Breast epithelium (tissue), 4 donors: ENCODE data around the gene TANGO2. TPM values are rescaled to one million over a fixed set of nuclear protein-coding genes. Genes with fewer than 3 reads are reported as not detected.
A peak's percentile ranks its signal among the peaks of the same experiment; 100 is the strongest.

Source experiments
- DNase-seq, 2 donors: peaks; one replicate each; pipeline ENCODE4 v3.0.0-alpha.2; 2019; ENCODE audit warnings: low spot score in 2 of 2
- H3K27ac ChIP-seq, 2 donors: fragments of 200-600 bp; sonication (generic) in 1 of 2; one replicate each; pipeline ENCODE4 v1.5.1; 2016 to 2019; ENCODE audit warnings: mild to moderate bottlenecking in 1 of 2
- H3K27me3 ChIP-seq, 2 donors: fragments of 200-600 bp; sonication (generic) in 1 of 2; one replicate each; pipeline versions ENCODE4 v1.5.1 to v1.6.0; 2017 to 2019; ENCODE audit warnings: control low read depth in 1 of 2, mild to moderate bottlenecking in 1 of 2
- H3K36me3 ChIP-seq: fragments of 200-600 bp; one replicate; pipeline ENCODE4 v1.5.1; 2019
- H3K4me1 ChIP-seq, 2 donors: fragments of 200-600 bp; sonication (generic); one replicate each; pipeline ENCODE4 v1.5.1; 2016 to 2019; ENCODE audit warnings: control low read depth in 1 of 2
- H3K4me3 ChIP-seq, 3 donors: fragments of 200-600 bp; sonication (generic); 1 replicate in 2 of 3; 2 replicates in 1 of 3; pipeline ENCODE4 v1.5.1; 2016 to 2019; ENCODE audit warnings: mild to moderate bottlenecking in 3 of 3, moderate library complexity in 2 of 3
- H3K9me3 ChIP-seq, 2 donors: fragments of 200-600 bp; sonication (generic) in 1 of 2; one replicate each; pipeline ENCODE4 v1.5.1; 2016 to 2019; ENCODE audit warnings: control low read depth in 1 of 2
- POLR2A ChIP-seq: fragments of 450-650 bp; IDR thresholded peaks from one replicate; pipeline ENCODE4 v1.6.1; 2016; ENCODE audit warnings: antibody characterized with exemption, mild to moderate bottlenecking, moderate library complexity
- POLR2AphosphoS5 ChIP-seq, 3 donors: sonication (generic); formaldehyde crosslinking; IDR thresholded peaks; one replicate each; pipeline ENCODE4 v1.6.1; 2017; ENCODE audit warnings: antibody characterized with exemption in 3 of 3
- intact Hi-C: fragments of 100-400 bp; cut with DNase I; formaldehyde crosslinking; loops from one replicate; pipeline ENCODE4 v1.15.1; 2023; ENCODE audit warnings: low total_unique reads
- total RNA-seq, 3 donors: library from RNA; depleted of rRNA; stranded (reverse); fragments of >200 nt; gene quantifications; one replicate each; pipeline ENCODE4 v1.1.0, GENCODE V29; 2016
- TF ChIP-seq, protein P1 (sequence below), 3 donors: fragments of 450-650 bp; IDR thresholded peaks; one replicate each; pipeline ENCODE4 v1.5.1; 2016 to 2017; ENCODE audit warnings: antibody characterized with exemption in 3 of 3, mild to moderate bottlenecking in 3 of 3, moderate library complexity in 3 of 3

Gene TANGO2
- total RNA-seq, 3 donors from 2014 or later, result 25.9 to 55.4 (median 33.4) TPM

DNA sequence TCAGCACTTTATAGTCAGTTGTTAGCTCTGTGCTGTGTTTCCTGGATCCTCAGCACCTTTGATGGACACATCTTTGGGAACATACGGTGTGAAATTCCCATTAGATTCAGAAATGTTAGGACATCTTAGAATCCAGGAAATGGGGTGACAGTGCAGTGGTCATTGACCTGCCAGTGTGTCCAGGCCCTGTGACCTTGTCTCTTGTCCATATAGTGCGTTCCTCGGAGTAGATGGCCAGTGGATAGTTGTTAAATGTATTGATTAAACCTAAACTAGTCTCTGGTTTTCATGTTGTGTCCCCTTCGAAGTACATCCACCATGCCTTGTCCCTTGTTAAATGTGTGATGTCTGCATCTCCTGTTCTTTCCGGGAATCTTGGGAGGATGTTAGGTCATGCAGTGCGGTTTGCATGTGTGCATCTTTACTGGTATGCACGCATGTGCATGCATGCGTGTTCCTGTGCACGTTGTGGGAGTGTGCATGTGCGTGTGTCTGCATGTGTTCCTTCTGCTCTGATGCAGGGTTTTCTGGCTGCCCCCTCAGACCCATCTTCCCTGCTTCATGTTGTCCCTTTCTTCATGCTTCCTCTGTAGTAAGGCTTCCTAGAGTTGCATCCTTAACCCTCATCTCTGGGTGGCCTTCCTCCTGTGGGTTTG is 63.1 kb downstream of the TANGO2 start:
- no peak for TF ChIP-seq POLR2AphosphoS5 (IDR thresholded peaks at IDR 0.05)
- TF ChIP-seq, protein P1, sequence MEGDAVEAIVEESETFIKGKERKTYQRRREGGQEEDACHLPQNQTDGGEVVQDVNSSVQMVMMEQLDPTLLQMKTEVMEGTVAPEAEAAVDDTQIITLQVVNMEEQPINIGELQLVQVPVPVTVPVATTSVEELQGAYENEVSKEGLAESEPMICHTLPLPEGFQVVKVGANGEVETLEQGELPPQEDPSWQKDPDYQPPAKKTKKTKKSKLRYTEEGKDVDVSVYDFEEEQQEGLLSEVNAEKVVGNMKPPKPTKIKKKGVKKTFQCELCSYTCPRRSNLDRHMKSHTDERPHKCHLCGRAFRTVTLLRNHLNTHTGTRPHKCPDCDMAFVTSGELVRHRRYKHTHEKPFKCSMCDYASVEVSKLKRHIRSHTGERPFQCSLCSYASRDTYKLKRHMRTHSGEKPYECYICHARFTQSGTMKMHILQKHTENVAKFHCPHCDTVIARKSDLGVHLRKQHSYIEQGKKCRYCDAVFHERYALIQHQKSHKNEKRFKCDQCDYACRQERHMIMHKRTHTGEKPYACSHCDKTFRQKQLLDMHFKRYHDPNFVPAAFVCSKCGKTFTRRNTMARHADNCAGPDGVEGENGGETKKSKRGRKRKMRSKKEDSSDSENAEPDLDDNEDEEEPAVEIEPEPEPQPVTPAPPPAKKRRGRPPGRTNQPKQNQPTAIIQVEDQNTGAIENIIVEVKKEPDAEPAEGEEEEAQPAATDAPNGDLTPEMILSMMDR (IDR thresholded peaks at IDR 0.05), result no peak
- no peak for TF ChIP-seq POLR2A
- Histone ChIP-seq H3K36me3 (peaks cover 17% of the 10 kb centered on the region), H3K4me1 (peaks cover 4 to 9% of the 10 kb centered on the region in 2 donors), H3K27ac (no peak overlapping the region), H3K9me3 (no peaks in the 10 kb centered on the region), H3K27me3 (no peaks in the 10 kb centered on the region), H3K4me3 (no peak overlapping the region)
- intact Hi-C loops, result no loop called here
- DNase-seq, result no peak

DNA sequence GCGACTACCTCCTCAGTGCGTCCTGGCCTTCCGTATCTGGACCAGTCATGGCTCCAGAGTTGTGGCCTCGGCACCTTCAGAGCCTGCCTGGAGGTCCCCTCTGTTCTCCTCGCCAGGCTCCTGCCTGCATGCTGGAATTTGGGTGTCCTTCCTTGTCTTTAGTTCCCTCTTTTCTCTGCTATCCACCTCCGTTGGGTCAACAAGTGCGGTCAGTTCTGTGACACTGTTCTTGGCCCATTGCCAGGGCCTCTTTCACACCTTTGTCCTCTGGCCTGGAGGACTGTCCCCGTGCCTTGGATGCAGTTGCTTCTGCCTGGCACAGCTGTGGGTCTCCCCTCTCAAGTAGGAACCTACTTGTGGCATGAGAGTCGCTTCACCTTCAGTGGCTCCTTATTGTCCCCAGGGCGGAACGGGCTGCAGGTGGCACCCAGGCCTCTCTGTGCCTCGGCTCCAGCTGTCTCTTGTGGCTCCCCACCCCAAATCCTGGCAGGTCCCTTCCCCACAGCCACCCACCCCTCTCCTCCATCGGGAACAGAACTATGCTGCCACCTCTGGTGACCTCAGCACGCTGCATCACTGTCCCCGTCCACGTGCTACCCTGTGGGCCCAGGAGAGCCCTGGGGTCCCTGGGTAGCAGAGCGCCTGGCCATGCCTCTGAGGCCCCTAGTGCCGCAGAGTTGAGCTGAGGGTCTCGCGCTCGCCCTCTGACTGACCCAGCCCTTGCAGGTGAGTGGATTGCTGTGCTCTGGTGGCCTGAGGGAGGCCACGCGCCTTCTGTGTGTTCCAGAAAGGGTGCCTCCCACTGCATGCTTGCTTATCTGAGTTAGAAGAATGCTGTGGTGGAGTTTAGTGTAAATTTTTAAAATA is 63.9 kb downstream of the TANGO2 start:
- intact Hi-C loops, result no loop called here

DNA sequence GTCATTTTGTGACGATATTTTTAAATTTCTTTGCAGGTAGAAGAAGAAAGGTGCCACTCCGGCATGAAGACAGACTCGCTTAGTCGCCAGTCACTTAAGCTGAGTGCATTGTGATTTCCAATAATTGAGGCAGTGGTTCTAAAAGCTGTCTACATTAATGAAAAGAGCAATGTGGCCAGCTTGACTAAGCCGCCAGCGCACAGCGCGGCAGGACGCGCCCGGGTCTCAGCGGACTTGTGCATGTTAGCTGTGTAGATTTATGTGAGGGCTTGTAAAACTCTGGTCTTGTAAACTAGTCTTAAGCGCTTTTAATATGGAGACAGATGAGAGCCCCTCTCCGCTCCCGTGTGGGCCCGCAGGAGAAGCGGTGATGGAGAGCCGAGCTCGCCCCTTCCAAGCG is 64.7 kb downstream of the TANGO2 start:
- peaks cover 4 to 9% of the 10 kb centered on the region in 2 donors for H3K4me1 ChIP-seq
- intact Hi-C loops, result no loop called here
- TF ChIP-seq POLR2AphosphoS5 (IDR thresholded peaks at IDR 0.05), result no peak

More for the DNA sequence above, 63.9 kb downstream of the TANGO2 start:
- H3K4me3 ChIP-seq, result no peak overlapping the region
- H3K36me3 ChIP-seq, result peaks cover 17% of the 10 kb centered on the region
- H3K4me1 ChIP-seq, result peaks cover 4 to 9% of the 10 kb centered on the region in 2 donors
- DNase-seq, result no peak
- H3K9me3 ChIP-seq, result no peaks in the 10 kb centered on the region
- TF ChIP-seq, protein P1 (IDR thresholded peaks at IDR 0.05), result peak in 1 of 3 donors; percentile 8
- no peak for TF ChIP-seq POLR2A
- H3K27me3 ChIP-seq, result no peaks in the 10 kb centered on the region
- no peak overlapping the region for H3K27ac ChIP-seq

DNA sequence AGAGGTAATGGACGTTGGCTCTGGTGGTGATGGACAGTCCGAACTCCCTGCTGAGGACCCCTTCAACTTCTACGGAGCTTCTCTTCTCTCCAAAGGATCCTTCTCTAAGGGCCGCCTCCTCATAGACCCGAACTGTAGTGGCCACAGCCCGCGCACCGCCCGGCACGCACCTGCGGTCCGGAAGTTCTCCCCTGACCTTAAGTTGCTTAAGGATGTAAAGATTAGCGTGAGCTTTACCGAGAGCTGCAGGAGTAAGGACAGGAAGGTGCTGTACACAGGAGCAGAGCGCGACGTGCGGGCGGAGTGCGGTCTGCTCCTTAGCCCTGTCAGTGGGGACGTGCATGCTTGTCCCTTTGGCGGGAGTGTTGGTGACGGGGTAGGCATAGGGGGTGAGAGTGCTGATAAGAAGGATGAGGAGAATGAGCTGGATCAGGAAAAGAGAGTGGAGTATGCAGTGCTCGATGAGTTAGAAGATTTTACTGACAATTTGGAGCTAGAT is 65.2 kb downstream of the TANGO2 start:
- Histone ChIP-seq H3K4me3 (no peak overlapping the region), H3K27me3 (no peaks in the 10 kb centered on the region), H3K4me1 (peaks cover 3 to 6% of the 10 kb centered on the region in 2 donors), H3K36me3 (peaks cover 17% of the 10 kb centered on the region), H3K9me3 (no peaks in the 10 kb centered on the region), H3K27ac (no peak overlapping the region)
- DNase-seq, result no peak
- no peak for TF ChIP-seq POLR2AphosphoS5 (IDR thresholded peaks at IDR 0.05)
- TF ChIP-seq POLR2A, result no peak
- TF ChIP-seq, protein P1 (IDR thresholded peaks at IDR 0.05), result no peak
- intact Hi-C loops, result no loop called here

More for the DNA sequence above, 64.7 kb downstream of the TANGO2 start:
- Histone ChIP-seq H3K36me3 (peaks cover 17% of the 10 kb centered on the region), H3K27ac (no peak overlapping the region), H3K4me3 (no peak overlapping the region), H3K27me3 (no peaks in the 10 kb centered on the region), H3K9me3 (no peaks in the 10 kb centered on the region)
- DNase-seq, result no peak

DNA sequence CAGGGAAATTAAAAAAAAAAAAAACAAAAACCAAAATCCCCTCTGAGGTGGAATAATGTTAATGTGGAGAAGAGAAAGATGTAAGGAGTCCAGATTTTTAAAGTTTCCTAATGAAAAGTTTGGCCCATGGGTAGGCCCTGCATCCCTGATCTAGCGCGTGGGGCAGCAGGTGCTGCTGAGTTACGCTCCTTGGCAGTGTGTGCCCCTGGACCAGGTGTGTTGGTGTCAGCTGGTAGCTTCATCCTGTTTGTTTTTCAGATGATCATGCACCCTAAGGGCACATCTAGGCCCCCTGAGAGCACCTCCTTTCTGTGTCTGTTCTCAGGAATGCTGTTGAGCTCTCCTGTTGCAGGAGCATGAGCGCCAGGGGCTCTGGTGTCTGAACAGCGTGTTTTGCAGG is 65.9 kb downstream of the TANGO2 start:
- DNase-seq, result no peak
- no peak overlapping the region for H3K27ac ChIP-seq
- intact Hi-C loops, result no loop called here
- TF ChIP-seq POLR2A (no peak), POLR2AphosphoS5 (IDR thresholded peaks at IDR 0.05) (no peak)
- TF ChIP-seq, protein P1 (IDR thresholded peaks at IDR 0.05), result no peak
- no peaks in the 10 kb centered on the region for H3K27me3 ChIP-seq
- H3K9me3 ChIP-seq, result no peaks in the 10 kb centered on the region
- H3K36me3 ChIP-seq, result peaks cover 18% of the 10 kb centered on the region
- H3K4me3 ChIP-seq, result no peak overlapping the region
- H3K4me1 ChIP-seq, result no peaks in the 10 kb centered on the region
